NOMO-1 (cell line): ENCODE data around the gene DUS1L.

Source experiments
- DNase-seq, 2 experiments: peaks; one replicate each; lab custom pipeline; 2025; ENCODE audit not compliant: unreplicated experiment in 2 of 2; lab: John Stamatoyannopoulos, UW

Gene DUS1L

DNA sequence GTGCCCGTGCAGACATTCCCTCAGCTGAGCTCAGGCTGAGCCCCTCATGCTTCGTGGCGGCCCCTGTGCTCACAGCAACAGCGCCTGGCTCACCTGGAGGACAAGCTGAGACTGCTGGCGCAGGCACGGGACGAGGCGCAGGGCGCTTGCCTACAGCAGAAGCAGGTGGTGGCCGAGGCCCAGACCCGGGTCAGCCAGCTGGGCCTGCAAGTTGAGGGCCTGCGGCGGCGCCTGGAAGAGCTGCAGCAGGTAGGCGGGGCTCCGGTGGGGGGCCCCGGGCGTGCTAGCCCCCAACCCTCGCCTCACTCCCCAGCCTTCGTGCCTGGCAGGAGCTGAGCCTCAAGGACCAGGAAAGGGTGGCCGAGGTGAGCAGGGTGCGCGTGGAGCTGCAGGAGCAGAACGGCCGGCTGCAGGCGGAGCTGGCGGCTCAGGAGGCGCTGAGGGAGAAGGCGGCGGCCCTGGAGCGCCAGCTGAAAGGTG lies 35.6 kb downstream of the DUS1L start:
- DNase-seq, result no peak

DNA sequence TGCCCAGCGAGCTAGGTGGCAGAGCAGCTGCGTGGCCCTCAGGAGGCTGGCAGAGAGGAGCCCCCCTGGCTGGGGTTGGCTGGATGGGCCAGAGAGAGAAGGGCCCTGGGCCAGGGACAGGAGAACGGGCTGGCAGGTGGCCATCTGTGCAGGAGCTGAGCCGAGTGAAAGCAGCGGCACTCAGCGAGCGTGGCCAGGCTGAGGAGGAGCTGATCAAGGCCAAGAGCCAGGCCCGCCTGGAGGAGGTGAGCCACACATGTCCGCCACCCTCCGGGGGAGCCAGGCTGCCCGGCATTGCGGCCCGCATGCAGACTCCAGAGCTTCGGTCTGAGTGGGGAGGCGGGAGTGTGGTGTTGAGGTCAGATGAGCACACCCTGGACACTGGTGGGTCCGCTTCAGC lies 36.2 kb downstream of the DUS1L start:
- DNase-seq, result no peak

DNA sequence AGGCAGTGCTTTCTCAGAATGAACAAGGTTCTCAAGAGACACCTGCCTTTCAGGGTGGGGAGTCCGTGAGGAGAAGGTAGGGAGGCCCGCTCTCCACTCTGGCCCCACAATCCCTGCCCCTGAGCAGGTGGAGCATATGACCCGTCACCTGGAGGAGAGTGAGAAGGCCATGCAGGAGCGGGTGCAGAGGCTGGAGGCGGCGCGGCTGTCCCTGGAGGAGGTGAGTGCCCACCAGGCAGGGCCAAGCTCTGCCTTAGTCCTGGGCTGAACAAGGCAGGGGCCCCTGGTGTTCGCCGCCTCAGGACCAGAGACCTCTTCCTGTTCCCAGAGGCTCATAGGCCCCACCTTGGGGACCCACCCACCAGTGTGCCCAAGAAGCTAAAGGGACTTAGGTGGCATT lies 36.6 kb downstream of the DUS1L start:
- DNase-seq, result no peak

DNA sequence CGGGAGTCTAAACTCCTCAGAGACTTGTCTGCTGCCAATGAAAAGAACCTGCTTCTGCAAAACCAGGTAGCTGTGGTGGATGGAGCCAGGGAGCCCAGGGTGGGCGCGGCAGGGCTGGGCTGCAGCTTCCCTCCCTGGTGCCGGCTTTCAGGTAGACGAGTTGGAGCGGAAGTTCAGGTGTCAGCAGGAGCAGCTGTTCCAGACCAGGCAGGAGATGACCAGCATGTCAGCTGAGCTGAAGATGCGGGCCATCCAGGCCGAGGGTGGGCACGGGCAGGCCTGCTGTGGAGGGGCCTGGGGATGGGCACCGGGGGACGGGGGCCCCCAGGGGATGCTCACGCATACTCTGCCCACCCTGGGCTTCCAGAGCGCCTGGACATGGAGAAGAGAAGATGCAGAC lies 37.4 kb downstream of the DUS1L start:
- DNase-seq, result no peak

DNA sequence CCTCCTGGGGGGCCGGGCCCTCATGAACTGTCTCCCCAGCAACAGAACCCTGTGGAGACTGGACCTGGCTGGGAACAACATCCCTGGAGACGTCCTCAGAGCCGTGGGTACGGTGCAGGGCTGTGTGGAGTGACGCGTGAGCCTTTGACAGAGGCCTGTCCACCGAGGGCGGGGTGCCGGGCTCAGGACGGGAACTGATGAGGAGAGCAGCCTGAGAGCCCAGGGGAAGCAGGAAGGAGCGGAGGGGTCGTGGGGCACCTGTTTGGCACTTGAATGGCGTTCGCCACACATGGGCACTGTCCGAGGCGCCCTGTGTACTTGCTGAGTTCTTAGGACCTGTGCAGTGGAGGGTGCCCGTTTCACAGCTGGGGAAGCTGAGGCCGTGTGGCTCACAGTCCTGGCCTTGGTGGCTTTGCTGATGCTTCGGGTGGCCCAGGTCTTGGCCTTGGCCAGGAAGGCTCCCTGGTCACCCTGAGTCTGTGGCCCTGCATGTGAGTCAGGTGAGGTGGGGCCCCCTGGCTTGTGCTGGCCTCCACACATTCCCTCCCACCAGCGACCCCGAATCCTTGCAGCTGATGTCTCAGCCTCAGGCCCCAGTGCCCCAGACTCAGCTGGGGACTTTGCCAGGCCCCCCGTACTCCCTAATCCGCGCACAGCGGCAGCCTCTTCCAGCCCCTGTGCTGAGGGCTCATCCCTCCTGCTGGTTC lies 40.0 kb downstream of the DUS1L start:
- no peak for DNase-seq

DNA sequence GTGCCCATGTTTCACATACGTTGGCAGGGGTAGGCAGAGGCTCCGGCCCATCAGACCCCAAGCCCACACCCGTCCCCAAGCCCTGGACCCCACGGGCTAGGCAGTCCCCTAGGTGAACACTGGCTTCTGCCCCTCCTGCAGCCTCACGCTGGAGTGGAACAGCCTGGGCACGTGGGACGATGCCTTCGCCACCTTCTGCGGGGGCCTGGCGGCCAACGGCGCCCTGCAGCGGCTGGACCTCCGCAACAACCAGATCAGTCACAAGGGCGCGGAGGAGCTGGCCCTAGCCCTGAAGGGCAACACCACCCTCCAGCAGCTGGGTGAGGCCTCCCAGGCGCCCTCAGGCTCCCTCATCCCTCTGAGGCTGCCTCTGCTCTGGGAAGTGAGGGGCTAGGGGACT lies 40.7 kb downstream of the DUS1L start:
- no peak for DNase-seq

DNA sequence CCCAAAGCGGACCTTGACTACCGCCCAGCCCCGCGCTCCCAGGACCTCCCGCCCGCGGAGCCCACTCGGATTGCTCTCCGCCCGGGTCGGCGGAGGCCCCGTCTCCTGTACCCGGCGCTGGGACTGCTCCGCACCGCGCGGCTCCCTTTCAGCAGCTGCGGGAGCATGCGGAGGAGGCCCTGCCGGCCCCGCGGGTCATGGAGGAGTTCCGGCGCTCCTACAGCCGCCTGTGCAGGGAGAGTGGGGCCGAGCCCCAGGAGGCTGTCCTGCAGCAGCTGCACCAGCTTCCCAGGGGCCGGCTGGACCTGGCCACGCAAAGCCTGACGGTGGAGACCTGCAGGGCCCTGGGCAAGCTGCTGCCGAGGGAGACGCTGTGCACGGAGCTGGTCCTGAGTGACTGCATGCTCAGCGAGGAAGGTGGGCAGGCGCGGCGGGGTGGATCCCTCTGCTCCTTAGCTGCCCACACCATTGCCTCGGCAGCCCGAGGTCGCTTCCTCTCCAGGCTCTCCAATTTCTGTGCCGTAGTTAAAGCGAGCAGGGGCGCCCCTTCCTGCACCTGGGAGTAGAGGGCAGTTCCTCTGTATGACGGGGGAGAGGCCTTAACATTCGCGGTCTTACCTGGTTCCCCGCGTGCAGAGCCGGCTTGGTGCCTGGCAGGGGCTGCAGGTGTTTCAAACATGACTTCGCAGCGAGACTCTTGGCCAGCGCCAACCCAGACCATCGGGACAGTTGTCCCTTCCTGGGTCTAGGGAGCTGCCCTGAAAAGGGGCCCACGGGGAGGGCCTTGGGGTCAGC lies 42.0 kb downstream of the DUS1L start:
- peak; percentile 38 to 43 for DNase-seq

DNA sequence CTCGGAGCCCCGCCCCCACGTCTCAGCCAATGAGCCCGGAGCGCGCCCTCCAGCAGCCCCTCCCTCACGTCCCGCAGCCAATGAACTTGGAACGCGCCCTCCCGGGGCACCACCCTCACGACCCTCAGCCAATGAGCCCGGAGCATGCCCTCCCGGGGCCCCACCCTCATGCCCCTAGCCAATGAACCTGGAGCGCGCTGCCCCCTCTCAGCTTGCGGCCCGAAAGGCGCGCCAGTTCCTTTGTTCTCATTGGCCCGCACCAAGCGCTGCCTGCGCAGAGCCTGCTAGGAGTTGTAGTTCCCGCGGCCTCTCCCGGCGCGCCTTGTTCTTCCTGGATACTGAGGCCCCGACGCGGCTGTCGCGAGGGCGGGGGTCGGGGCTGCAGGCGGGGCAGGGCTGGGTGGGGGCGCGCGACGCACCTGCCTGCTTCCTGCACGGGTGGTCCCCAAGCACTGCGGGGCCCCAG lies 42.6 kb downstream of the DUS1L start, which contains the start of gene LRRC45:
LRRC45 (plus strand) TSS at position 325 of the 466 bp plus-strand sequence. CDS start 339 bp downstream, outside the sequence.
- peak; percentile 99 to 100 for DNase-seq

DNA sequence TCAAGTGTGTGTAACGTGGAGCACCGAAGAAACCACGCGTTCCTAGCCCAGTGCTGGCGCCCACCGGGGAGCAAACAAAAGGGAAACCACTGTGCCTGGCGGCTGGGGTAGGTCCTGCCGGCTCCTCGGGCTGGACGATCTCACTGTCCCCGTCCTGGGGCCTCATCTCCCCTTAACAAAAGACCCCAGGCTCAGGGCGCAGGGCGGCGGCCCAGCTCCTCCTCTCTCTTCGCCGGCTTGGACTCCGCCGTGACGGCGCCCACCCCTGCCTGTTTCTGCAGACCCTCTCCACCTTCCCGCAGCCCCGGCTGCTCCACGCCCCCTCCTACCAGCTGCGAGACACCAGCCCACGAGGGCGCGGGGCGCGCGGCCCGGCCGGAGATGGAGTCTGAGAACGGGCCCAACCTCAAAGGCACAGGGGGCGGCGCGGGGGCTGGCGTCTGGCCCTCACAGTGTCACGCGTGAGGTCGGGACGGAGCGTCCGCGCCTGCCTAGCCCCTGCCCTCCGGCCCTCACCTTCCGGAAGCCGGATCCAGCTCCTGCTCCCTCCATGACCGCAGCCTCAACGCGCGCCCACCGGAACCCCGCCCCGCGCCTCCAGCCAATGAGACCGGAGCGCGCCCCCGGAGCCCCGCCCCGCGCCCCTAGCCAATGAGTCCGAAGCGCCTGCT lies 43.2 kb downstream of the DUS1L start, which contains the start of gene CENPX:
CENPX (minus strand) TSS at position 569 of the 671 bp plus-strand sequence; CDS start at position 552, 17 bp downstream.
- DNase-seq, result no peak

DNA sequence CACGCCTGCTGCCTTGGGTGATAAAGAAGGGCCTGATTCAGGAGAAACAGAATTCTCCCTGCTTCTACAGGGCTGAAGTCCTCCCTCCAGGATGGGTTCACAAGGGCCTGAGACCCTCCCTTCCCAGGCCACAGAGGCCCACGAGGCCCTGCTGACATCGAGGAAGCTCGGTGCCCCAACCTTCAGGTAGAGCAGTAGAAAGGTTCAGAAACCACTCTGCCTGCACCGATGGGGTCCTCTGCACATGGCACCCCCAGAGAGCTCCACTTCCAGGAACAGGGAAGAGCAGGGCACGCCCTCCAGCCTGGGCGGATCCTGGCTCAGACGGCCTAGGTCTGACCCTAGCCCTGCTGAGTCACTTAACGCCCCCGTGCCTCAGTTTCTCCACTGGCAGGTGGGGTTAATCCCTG lies 43.7 kb downstream of the DUS1L start:
- no peak for DNase-seq

DNA sequence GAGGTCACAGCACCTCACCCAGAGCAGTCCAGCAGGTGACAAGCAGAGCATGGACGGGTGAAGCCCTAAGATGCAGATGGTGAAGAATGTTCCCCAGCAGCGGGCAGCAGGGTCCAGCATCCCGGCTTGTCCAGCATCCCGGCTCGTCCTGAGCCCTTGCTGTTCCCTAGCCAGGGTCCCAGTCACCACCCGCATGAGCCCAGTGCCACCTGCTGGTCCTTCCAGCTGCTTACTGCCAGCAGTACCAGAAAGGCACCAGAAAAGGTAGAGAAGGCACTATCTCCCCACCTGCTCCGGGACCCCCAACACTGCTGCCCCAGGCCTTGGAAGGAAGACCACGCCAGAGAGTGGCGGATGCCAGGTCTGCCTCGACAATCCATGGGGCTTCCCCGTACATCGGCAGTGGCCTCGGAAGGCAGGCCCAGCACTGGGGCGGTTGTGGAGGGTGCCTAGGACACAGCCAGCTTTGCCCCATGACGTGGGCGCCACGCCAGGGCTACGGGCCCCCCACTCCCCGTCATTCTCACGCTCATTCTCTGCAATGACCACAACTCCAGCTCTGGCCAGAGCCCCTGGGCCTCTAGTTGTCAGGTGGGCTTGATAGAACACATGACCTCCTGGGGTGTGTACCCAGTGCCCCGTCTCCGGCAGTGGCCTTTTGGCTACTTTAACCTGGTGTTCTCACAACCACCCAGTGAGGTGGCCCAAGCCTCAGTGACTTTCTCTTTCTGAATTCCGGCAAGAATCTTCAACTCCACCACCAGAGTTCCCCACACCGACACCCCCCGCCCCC lies 44.3 kb downstream of the DUS1L start:
- peak in 1 of 2 experiments; percentile 44 for DNase-seq

DNA sequence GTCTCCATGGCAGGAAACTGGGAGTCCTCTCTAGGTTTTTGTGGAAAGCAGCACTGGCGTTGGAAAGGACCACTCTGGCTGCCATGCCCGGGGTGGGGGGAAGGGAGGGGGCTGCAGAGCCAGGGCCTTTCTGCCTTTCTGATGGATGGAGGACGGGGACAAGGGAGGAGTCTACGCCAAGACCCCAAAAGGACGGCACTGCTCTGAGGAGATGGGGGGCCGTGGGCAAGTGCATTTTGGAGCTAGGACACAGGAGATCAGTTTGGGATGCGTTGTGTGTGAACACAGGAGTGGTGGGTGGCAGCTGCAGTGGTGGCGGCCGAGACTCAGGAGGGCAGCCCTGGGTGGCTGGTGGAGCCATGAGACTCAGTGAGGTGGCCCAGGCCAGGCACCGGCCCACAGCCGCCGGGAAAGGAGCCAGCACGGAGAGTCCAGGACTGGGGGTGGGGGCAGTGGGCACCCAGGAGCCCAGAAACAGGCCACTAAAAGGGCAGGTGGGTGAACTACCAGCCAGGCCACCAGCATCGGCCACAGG lies 45.0 kb downstream of the DUS1L start:
- DNase-seq, result no peak

DNA sequence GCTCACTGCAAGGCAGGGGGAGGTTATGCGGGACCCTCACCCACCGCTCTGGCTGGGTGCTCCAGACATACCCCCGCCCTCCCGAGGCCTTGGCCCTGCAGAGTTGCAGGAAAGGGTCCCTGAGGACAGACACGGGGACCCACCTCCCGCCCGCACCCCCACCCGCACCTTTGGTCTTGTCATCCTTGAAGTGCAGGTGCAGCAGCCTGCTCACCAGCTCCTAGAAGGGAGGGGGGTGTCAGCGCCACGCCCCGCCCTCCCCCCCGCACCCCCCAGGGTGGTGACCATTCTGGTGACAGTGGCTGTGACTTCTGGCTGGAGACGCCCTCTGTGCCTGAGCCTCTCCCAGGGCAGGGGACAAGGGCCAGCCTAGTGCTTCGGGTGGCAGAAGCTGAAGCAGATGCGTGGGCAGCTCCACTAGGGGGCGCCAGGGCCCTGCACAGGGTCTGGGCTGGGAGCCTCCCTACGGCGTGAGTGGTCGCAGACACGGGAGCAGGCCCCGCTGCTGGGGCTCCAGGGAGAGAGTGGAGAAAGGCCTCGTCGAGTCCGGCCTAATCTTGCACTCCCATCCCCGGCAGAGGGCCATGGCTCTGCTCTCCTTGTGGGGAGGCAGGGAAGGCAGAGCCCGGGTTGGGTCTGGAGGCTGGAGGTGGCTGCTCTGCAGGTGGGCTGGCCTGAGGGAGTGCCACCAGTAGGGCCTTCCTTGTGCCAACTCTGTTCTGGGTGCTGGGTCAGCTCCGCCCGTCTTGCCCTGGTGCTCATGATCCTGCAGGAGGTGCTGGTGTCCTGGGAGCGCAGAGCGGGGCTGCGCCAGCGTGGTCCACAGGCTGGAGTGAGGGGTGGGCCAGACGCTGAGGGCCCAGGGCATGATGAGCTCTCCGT lies 45.7 kb downstream of the DUS1L start:
- peak; percentile 53 to 70 for DNase-seq

DNA sequence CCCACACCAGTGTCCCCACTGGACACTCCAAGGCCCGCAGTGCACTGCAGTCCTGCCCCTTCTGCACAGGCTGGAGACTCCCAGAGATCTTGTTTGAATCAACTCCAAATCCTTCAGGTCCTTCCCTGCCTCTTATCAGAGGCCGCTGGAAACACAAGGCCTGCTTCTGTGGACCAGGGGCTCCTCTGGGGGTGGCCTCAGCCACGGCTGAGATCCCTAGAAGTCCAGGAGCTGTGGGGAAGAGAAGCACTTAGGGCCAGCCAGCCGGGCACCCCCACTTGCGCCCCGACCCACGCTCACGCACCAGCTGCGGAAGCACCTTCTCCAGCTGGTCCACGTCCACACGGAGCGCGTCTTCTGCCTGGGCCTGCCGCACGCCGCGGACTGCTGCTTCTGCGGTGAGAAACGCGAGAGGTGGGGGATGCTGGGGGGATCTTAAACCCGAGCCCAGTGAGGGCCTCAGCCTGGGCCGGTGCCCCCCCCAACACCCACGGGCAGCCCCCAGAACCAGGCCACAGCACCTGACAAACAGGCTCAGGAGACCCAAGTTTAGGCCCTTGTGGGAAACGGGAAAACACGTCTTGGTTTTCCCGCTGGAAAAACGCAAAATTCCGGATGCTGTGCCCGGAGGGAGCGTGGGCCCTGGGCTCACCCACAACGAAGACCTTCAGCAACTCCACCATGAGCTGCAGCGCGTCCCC lies 46.5 kb downstream of the DUS1L start:
- DNase-seq, result no peak

DNA sequence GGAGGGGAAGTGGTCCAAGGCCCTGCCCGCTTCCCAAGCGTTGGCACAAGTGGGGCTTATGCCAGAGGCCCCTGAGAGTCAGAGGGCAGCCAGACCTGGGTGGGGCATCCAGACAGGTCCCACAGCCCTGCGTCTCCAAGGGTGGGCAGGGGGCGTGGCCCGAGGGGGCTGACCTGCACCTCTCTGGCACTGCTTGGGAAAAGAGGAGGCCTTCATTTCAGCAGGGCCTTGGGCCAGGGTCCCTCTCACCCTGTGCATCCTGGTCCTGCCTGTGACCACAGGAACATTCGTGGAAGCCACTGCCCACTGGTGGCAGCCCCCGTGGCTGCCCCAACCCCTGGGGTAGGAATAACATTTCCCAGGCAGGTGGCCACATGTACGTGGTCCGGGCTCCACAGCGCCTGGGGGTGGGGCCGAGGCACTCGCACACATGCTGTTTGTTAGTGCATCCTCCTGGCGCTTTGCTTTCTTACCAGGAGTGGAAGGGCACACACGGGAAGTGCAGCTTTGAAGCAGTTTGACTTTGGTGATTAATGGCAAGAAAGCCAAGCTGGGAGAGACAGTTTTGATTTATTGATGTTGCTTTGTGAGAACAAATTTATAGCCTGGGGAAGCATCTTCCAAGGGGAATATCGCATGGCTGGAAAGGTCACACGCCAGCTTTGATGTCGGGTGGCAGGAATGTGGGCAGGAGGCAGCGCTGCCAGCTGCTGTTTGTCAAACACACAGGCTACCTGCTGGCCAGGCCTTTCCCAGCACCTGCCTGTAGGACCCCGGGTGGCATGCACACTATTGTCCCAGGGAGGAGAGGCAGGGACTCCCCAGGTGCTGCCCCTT lies 47.2 kb downstream of the DUS1L start:
- DNase-seq, result no peak

DNA sequence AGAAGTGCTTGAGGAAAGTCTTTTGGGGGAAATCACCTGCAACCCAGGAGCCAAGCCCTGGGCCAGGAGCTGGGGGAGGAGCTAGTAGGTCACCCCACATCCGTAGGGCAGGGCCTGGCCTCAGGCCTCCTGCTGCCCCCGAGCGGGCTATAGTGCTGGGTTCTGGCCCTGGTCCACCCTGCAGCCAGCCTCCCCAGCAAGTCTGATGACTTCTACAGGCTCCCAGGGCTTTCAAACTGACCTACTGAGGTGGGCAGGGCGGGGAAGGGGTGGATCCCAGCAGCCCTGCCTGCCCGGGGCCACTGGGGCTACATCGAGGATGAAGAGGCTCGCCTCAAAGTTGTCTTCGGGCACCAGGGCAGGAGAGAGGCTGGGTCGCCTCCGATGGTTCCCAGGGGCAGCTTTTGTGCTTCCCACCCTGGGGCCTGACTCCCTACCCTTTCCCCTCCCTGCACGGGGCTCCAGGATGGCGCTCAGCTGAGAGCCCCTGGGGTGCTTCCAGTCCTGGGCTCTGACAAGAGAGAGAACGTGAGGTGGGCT lies 47.9 kb downstream of the DUS1L start:
- no peak for DNase-seq

DNA sequence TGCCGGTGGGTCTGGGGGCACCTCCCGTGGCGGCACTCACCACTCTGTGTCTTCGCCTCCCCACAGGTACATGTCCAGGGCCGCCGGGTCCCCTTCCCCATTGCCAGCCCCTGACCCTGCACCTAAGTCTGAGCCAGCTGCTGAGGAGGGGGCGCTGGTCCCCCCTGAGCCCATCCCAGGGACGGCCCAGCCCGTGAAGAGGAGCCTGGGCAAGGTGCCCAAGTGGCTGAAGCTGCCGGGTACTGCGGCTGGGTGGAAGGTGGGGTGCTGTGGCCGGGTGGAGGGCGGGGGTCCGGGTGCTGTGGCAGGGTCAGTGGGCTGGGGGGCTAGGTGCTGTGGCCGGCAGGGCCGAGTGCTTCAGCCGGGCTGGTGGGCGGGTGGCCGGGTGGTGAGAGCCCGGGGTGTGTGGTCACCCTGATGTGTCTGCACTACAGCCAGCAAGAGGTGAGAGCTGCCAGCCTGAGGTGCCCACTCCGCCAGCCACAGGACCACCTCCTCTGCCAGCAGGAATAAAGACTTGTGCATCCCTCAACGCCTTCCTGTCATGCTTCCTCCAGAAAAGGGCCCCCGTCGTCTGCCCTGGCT lies 48.6 kb downstream of the DUS1L start:
- DNase-seq, result no peak
